ENCODE results near the gene ZNF497. TPM values are rescaled to one million over a fixed set of nuclear protein-coding genes. Genes with fewer than 3 reads are reported as not detected.

The ZNF497 gene
- total RNA-seq, 6 experiments from 2014 or later: 0.73 to 3.1 (median 1.7) TPM

- TF ChIP-seq CTCF (IDR thresholded peaks at IDR 0.05) (no peak), POLR2A (IDR thresholded peaks at IDR 0.05) (no peak)
- intact Hi-C loops (cut with DNase I): no loop called here
- H3K4me3 ChIP-seq: no peak overlapping the region
- ATAC-seq (no peak), DNase-seq (peak in 1 of 3 donors; percentile 45)
- H3K27me3 ChIP-seq: no peaks in the 10 kb centered on the region
- WGBS (ENCODE audit: insufficient coverage, low coverage, low lambda C conversion rate, missing lambda C conversion rate): 82% methylated on average over 12 of the region's 30 CpGs
- H3K36me3 ChIP-seq: peaks cover 0 to 7% (median 0%) of the 10 kb centered on the region in 4 donors
- H3K27ac ChIP-seq: no peak overlapping the region
- H3K4me1 ChIP-seq: peaks cover 0 to 18% (median 9%) of the 10 kb centered on the region in 4 donors
- H3K9me3 ChIP-seq: no peaks in the 10 kb centered on the region
Measured at GRCh38 chr19:58338825-58339558, 23.6 kb downstream of the ZNF497 start.

GRCh38 chr19:58338336-58338735 lies 24.2 kb downstream of the ZNF497 start:
- peaks cover 0 to 18% (median 9%) of the 10 kb centered on the region in 4 donors for H3K4me1 ChIP-seq
- DNase-seq: no peak
- WGBS (ENCODE audit: insufficient coverage, low coverage, low lambda C conversion rate, missing lambda C conversion rate): no CpG with 5 or more reads among the region's 11 CpGs
- H3K9me3 ChIP-seq: no peaks in the 10 kb centered on the region
- no peak for TF ChIP-seq POLR2A (IDR thresholded peaks at IDR 0.05)
- TF ChIP-seq CTCF (IDR thresholded peaks at IDR 0.05): no peak
- H3K36me3 ChIP-seq: peaks cover 0 to 7% (median 0%) of the 10 kb centered on the region in 4 donors
- H3K27me3 ChIP-seq: no peaks in the 10 kb centered on the region
- intact Hi-C loops (cut with DNase I): no loop called here
- no peak overlapping the region for H3K4me3 ChIP-seq
- no peak overlapping the region for H3K27ac ChIP-seq
- ATAC-seq: no peak

- Histone ChIP-seq H3K27ac (peak overlapping the region; percentile 31 to 86 (median 85)), H3K36me3 (peaks cover 0 to 7% (median 0%) of the 10 kb centered on the region in 4 donors), H3K4me3 (no peak overlapping the region), H3K9me3 (no peaks in the 10 kb centered on the region), H3K27me3 (no peaks in the 10 kb centered on the region), H3K4me1 (peaks cover 0 to 18% (median 9%) of the 10 kb centered on the region in 4 donors)
- DNase-seq (peak in 1 of 3 donors; percentile 86), ATAC-seq (peak; percentile 80 to 89 (median 86))
- 28% methylated on average over 2 of the region's 4 CpGs for WGBS (ENCODE audit: insufficient coverage, low coverage, low lambda C conversion rate, missing lambda C conversion rate)
- TF ChIP-seq POLR2A (IDR thresholded peaks at IDR 0.05): no peak
- intact Hi-C loops (cut with DNase I): no loop called here
Measured at GRCh38 chr19:58336820-58337219, 25.7 kb downstream of the ZNF497 start.

GRCh38 chr19:58336216-58336615 lies 26.3 kb downstream of the ZNF497 start:
- intact Hi-C loops (cut with DNase I): no loop called here
- Histone ChIP-seq H3K4me3 (no peak overlapping the region), H3K9me3 (no peaks in the 10 kb centered on the region), H3K36me3 (peaks cover 0 to 7% (median 0%) of the 10 kb centered on the region in 4 donors), H3K4me1 (peaks cover 0 to 18% (median 9%) of the 10 kb centered on the region in 4 donors), H3K27ac (peak overlapping the region; percentile 31 to 86 (median 85)), H3K27me3 (no peaks in the 10 kb centered on the region)
- DNase-seq (peak in 2 of 3 donors; percentile 46 to 82), ATAC-seq (peak; percentile 81 to 90 (median 86))
- WGBS (ENCODE audit: insufficient coverage, low coverage, low lambda C conversion rate, missing lambda C conversion rate): 25% methylated on average over 1 of the region's 1 CpG
- TF ChIP-seq POLR2A (IDR thresholded peaks at IDR 0.05): no peak

- ATAC-seq: no peak
- WGBS (ENCODE audit: insufficient coverage, low coverage, low lambda C conversion rate, missing lambda C conversion rate): 60% methylated on average over 1 of the region's 3 CpGs
- H3K27ac ChIP-seq: peak overlapping the region in 2 of 3 donors; percentile 72 to 86
- H3K27me3 ChIP-seq: no peaks in the 10 kb centered on the region
- intact Hi-C loops (cut with DNase I): no loop called here
- no peak overlapping the region for H3K4me3 ChIP-seq
- no peak for DNase-seq
- H3K9me3 ChIP-seq: no peaks in the 10 kb centered on the region
- TF ChIP-seq CTCF (IDR thresholded peaks at IDR 0.05): no peak
- no peak for TF ChIP-seq POLR2A (IDR thresholded peaks at IDR 0.05)
- peaks cover 0 to 24% (median 9%) of the 10 kb centered on the region in 4 donors for H3K4me1 ChIP-seq
- H3K36me3 ChIP-seq: peaks cover 0 to 7% (median 0%) of the 10 kb centered on the region in 4 donors
Measured at GRCh38 chr19:58335630-58336029, 26.9 kb downstream of the ZNF497 start.

Data from right lobe of liver (tissue), 6 donors.